Breast epithelium (tissue), 4 donors: Measurements from ENCODE around the gene CAMKK1. TPM values are rescaled to one million over a fixed set of nuclear protein-coding genes. Genes with fewer than 3 reads are reported as not detected.

Experiments used
- DNase-seq, 2 donors: peaks; one replicate each; pipeline ENCODE4 v3.0.0-alpha.2; 2019; ENCODE audit warnings: low spot score in 2 of 2
- H3K27ac ChIP-seq, 2 donors: fragments of 200-600 bp; sonication (generic) in 1 of 2; one replicate each; pipeline ENCODE4 v1.5.1; 2016 to 2019; ENCODE audit warnings: mild to moderate bottlenecking in 1 of 2
- H3K27me3 ChIP-seq, 2 donors: fragments of 200-600 bp; sonication (generic) in 1 of 2; one replicate each; pipeline versions ENCODE4 v1.5.1 to v1.6.0; 2017 to 2019; ENCODE audit warnings: control low read depth in 1 of 2, mild to moderate bottlenecking in 1 of 2
- H3K36me3 ChIP-seq: fragments of 200-600 bp; one replicate; pipeline ENCODE4 v1.5.1; 2019
- H3K4me1 ChIP-seq, 2 donors: fragments of 200-600 bp; sonication (generic); one replicate each; pipeline ENCODE4 v1.5.1; 2016 to 2019; ENCODE audit warnings: control low read depth in 1 of 2
- H3K4me3 ChIP-seq, 3 donors: fragments of 200-600 bp; sonication (generic); 1 replicate in 2 of 3; 2 replicates in 1 of 3; pipeline ENCODE4 v1.5.1; 2016 to 2019; ENCODE audit warnings: mild to moderate bottlenecking in 3 of 3, moderate library complexity in 2 of 3
- H3K9me3 ChIP-seq, 2 donors: fragments of 200-600 bp; sonication (generic) in 1 of 2; one replicate each; pipeline ENCODE4 v1.5.1; 2016 to 2019; ENCODE audit warnings: control low read depth in 1 of 2
- CTCF ChIP-seq, 3 donors: fragments of 450-650 bp; IDR thresholded peaks; one replicate each; pipeline ENCODE4 v1.5.1; 2016 to 2017; ENCODE audit warnings: antibody characterized with exemption in 3 of 3, mild to moderate bottlenecking in 3 of 3, moderate library complexity in 3 of 3
- POLR2A ChIP-seq: fragments of 450-650 bp; IDR thresholded peaks from one replicate; pipeline ENCODE4 v1.6.1; 2016; ENCODE audit warnings: antibody characterized with exemption, mild to moderate bottlenecking, moderate library complexity
- POLR2AphosphoS5 ChIP-seq, 3 donors: sonication (generic); formaldehyde crosslinking; IDR thresholded peaks; one replicate each; pipeline ENCODE4 v1.6.1; 2017; ENCODE audit warnings: antibody characterized with exemption in 3 of 3
- intact Hi-C: fragments of 100-400 bp; cut with DNase I; formaldehyde crosslinking; loops from one replicate; pipeline ENCODE4 v1.15.1; 2023; ENCODE audit warnings: low total_unique reads
- total RNA-seq, 3 donors: library from RNA; depleted of rRNA; stranded (reverse); fragments of >200 nt; gene quantifications; one replicate each; pipeline ENCODE4 v1.1.0, GENCODE V29; 2016

The CAMKK1 gene
- total RNA-seq, 3 donors from 2014 or later: 3.0 to 7.8 (median 6.9) TPM

DNA sequence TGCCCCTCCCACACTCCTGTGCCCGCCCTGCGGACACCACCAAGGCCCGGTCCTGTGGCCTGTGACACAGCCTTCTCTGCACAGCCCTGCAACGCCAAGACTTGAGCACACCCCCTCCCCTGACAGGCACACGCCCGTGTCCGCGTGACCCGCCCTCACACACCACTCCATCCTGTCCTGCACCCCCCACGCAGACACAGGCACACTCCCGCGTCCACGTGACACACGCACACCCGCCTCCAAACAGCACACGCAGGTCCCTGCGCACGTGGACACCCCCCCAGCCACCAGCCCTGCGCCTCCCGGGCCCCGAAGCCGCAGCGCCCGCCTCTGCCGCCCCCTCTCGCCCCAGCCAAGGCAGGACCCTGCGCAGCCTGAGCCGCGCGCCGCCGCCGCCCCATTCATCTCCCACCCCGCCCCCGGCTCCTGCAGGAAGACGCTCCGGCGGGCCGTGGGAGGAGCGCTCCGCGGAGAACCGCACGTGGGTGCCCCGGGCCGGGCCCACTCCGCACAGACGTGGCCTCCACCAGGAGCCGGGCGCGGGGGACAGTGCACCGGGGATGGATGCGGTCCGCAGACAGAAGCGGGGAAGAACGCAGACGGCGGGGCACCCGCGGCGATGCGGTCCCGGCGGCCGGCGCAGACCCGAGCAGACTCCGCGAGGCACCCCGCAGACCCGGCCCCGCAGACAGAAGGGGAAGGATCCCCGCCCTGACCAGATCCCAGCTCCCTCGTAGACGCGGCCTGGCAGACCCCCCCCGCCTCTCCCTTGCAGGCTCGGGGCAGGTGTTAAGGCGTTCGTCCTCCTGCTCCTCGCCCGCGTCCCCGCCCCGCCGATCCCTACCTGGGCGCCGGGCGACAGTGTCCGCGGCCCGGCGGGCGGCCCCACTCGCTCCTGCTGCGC lies 506 bp downstream of the CAMKK1 start:
- peaks cover 23 to 26% of the 10 kb centered on the region in 2 donors for H3K4me1 ChIP-seq
- H3K9me3 ChIP-seq: no peaks in the 10 kb centered on the region
- H3K4me3 ChIP-seq: peak overlapping the region; percentile 53 to 92 (median 69)
- H3K27me3 ChIP-seq: no peaks in the 10 kb centered on the region
- intact Hi-C loops: no loop called here
- peak overlapping the region; percentile 55 to 83 for H3K27ac ChIP-seq
- TF ChIP-seq POLR2A: no peak
- TF ChIP-seq POLR2AphosphoS5 (IDR thresholded peaks at IDR 0.05): no peak
- no peak for TF ChIP-seq CTCF (IDR thresholded peaks at IDR 0.05)
- H3K36me3 ChIP-seq: no peaks in the 10 kb centered on the region
- DNase-seq: peak; percentile 65 to 71

DNA sequence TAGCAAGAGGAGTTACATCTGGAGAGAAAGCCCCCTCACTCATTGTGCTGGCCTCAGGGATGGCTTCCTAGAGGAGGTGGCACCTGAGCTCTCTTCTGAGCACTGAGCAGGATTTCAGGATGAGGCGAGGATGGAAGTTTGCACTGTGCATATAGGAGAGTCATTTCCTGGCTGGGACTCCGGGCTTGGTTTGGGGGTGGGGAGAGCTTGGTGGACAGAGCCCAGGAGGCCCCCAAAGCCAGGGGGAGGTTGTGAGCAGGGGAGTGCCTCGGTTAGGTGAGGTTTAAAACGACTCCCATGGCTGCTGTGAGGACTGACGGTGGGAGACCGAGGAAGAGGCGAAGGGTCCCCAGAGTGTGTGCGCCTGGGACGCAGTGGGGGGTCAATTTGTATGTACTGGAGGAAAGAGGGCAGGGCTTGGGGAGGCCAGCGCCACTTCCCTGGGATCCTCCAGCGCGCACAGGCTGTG lies 1.2 kb downstream of the CAMKK1 start:
- no peak for DNase-seq
- Histone ChIP-seq H3K27ac (peak overlapping the region; percentile 55 to 83), H3K36me3 (no peaks in the 10 kb centered on the region), H3K4me1 (peaks cover 26 to 27% of the 10 kb centered on the region in 2 donors), H3K4me3 (peak overlapping the region; percentile 53 to 92 (median 69)), H3K9me3 (no peaks in the 10 kb centered on the region), H3K27me3 (no peaks in the 10 kb centered on the region)
- intact Hi-C loops: no loop called here
- TF ChIP-seq POLR2AphosphoS5 (IDR thresholded peaks at IDR 0.05) (no peak), CTCF (IDR thresholded peaks at IDR 0.05) (no peak), POLR2A (no peak)

DNA sequence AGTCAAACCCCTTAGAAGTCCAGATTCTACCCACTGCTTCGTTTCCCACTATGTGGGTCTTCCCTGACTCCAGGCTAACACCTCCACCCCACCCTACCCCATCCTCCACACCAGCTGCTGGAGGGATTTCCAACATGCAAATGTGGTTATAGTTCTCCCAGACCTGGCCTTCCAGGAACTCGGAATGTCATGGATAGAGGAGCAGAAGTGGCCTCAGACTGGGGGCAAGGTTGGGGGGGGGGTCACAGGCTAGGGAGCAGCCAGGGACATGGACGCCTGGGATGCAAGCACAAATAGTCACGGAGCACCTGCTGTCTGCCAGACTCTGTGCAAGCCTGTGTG lies 2.0 kb downstream of the CAMKK1 start:
- H3K27ac ChIP-seq: peak overlapping the region in 1 of 2 donors; percentile 92
- no peak overlapping the region for H3K4me3 ChIP-seq
- no peak for DNase-seq
- no peaks in the 10 kb centered on the region for H3K36me3 ChIP-seq
- intact Hi-C loops: no loop called here
- no peaks in the 10 kb centered on the region for H3K27me3 ChIP-seq
- TF ChIP-seq POLR2AphosphoS5 (IDR thresholded peaks at IDR 0.05) (no peak), CTCF (IDR thresholded peaks at IDR 0.05) (no peak), POLR2A (no peak)
- H3K4me1 ChIP-seq: peaks cover 26 to 27% of the 10 kb centered on the region in 2 donors
- no peaks in the 10 kb centered on the region for H3K9me3 ChIP-seq

DNA sequence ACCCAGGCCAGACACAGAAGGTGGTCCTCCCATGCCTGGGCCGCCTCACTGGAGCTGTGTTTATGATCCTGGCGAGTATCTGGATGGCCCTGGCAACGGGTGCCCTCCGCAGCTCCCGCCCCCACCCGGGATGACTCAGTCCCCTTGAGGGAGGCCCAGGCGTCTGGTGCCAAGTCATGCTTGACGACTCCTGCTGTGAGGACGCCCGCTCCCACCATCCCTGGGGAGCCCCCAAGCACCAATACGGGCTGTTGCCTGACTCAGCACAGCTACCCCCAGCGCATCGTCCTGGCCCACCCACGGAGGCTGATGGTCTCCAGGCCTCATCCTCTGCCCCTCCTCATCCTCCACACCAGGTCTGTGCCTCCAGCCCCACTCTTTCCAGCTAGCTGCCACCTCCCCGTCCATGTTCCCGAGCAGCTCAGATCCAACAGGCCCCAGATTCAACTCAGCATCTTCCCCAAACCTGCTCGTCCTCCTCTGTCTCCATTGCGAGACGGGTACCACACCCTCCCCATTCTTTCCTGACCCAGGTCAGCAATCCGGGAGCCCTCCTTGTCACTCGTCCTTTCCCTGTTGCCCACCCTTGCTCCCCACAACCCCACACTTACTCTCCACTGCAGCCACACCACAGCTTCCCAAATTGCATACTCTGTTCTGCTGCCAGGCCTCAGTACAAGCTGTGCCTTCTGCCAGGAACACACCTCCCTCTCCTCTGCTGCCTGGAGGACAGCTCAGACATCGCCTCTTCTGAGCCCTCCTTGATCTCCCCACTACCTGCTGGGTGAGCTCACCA lies 2.6 kb downstream of the CAMKK1 start:
- intact Hi-C loops: no loop called here
- no peaks in the 10 kb centered on the region for H3K27me3 ChIP-seq
- DNase-seq: peak; percentile 60 to 67
- no peaks in the 10 kb centered on the region for H3K9me3 ChIP-seq
- peaks cover 23 to 27% of the 10 kb centered on the region in 2 donors for H3K4me1 ChIP-seq
- H3K4me3 ChIP-seq: peak overlapping the region in 1 of 3 donors; percentile 15
- no peak for TF ChIP-seq POLR2A
- no peak for TF ChIP-seq CTCF (IDR thresholded peaks at IDR 0.05)
- no peak for TF ChIP-seq POLR2AphosphoS5 (IDR thresholded peaks at IDR 0.05)
- peak overlapping the region; percentile 87 to 92 for H3K27ac ChIP-seq
- H3K36me3 ChIP-seq: no peaks in the 10 kb centered on the region
